Left lobe of liver (tissue), 2 donors: Measurements from ENCODE around the gene ZBED4. TPM values are rescaled to one million over a fixed set of nuclear protein-coding genes. Genes with fewer than 3 reads are reported as not detected.

Experiments
- ATAC-seq: fragments of 200-7000 bp; cut with Tn5 transposase; one replicate; pipeline ENCODE4 v1.9.1; 2020; ENCODE audit warnings: mild to moderate bottlenecking, moderate library complexity
- DNase-seq: peaks from one replicate; pipeline ENCODE4 v3.0.0-alpha.2; 2020; ENCODE audit warnings: low spot score
- total RNA-seq: library from RNA; stranded (reverse); gene quantifications from one replicate; pipeline ENCODE4 v1.2.1, GENCODE V29; 2021
- donor health status: DM: no; HTN: no; CAD: no; lungs with moderate emphysema.
- donor health status: DM: no; HTN: yes; CAD: no.

The ZBED4 gene
- total RNA-seq, 1 donor from 2014 or later, result 4.7 TPM

- no peak for DNase-seq
- peak; percentile 17 for ATAC-seq
Observed at GRCh38 chr22:49825944-49826602, 27.6 kb upstream of the ZBED4 start.

DNA sequence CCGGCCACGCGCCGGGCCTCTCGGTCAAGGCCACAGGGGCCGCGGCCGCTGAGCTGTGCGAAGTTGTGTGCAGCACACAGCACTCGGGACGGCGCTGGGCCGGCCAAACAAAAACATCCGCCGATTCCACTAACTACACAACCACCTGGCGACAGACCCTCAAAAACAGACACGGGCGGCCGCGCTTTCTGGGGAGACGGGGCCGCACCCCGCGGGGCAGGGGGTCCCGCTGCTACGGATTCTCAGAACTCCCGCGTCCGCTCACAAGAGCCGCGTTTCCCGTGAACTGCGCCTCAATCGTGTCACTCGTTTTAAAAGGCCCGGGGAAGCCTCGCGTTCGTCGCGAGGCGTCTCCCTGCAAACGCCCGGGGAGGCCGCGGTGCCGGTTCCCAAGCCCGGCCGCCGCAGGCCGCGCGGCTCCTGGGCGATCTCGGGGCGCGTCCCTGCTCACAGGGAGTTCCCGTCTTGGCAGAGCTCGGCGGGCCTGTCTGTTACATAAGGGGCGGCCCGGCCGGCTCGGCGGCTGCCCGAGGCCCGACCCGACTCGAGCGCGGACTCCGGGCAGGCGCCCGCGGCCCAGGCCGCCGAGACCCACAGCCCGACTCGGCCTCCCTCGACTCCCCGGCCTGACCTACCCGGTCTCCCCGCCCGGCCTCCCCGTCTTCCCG, 26.9 kb upstream of the ZBED4 start:
- DNase-seq, result peak; percentile 62
- ATAC-seq, result peak; percentile 67

DNA sequence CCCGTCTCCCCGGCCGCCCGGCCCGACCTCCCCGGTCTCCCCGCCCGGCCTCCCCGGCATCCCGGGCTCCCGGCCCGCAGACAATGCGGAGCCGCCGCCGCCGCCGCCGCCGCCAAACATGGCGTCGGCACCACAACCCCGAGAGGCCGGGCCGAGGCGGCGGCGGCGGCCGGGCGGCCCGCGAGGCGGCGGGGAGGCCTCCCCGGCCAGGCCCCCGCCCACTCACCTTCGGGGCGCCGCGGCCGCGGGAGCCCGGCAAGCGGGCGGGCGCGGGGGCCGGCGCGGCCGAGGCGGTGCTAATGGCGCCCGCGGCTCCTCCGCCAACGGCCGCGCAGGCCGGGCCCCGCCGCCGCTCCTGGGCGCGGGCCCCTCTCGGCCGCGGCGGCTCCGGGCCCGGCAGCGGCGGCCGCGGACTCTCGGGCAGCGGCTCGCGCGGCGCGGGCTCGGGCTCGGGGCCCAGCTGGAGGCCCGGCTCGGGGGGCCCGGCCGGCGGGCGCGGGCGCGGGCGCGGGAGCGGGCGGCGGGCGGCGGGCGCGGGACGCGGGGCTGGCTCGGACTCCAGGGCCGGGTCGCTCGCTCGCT, 26.3 kb upstream of the ZBED4 start:
- DNase-seq (no peak), ATAC-seq (peak; percentile 19)

DNA sequence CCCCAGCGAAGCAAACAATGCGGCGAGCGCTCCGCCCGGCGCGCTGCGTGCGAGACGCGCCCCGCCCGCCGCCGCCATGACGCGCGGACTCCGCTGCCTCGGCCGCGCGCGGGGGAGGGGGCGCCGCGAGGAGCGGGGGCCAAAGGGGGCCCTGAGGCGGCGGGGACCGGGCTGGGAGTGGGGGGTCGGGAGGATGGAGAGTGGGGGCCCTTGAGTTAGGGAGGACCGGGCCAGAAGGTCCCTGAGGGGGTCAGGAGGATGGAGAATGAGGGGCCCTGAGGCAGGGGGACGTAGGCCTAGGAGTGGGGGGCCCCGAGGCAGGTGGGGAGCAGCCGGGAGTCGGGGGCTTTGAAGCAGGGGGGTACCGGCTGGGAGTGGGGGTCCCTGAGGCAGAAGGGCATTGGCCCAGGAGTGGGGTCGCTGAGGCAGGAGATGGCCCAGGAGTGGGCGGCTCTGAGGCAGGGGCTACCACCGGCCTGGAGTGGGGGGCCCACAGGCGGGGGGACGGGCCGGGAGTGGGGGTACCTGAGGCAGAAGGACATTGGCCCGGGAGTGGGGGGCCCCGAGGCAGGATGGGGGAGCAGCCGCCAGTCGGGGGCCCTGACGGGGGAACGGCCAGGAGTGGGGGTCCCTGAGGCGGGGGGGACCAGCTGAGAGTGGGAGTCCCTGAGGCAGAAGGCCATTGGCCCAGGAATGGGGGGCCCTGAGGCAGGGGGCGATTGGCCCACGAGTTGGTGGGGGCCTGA, 25.6 kb upstream of the ZBED4 start, which contains the start of gene BRD1:
TSS of gene BRD1 (minus strand) at position 21 of the 746 bp plus-strand sequence. CDS start 3,556 bp downstream, outside the sequence.
- DNase-seq (peak; percentile 71), ATAC-seq (peak; percentile 81)

- DNase-seq (no peak), ATAC-seq (no peak)
Observed at GRCh38 chr22:49828599-49828965, 25.1 kb upstream of the ZBED4 start.

DNA sequence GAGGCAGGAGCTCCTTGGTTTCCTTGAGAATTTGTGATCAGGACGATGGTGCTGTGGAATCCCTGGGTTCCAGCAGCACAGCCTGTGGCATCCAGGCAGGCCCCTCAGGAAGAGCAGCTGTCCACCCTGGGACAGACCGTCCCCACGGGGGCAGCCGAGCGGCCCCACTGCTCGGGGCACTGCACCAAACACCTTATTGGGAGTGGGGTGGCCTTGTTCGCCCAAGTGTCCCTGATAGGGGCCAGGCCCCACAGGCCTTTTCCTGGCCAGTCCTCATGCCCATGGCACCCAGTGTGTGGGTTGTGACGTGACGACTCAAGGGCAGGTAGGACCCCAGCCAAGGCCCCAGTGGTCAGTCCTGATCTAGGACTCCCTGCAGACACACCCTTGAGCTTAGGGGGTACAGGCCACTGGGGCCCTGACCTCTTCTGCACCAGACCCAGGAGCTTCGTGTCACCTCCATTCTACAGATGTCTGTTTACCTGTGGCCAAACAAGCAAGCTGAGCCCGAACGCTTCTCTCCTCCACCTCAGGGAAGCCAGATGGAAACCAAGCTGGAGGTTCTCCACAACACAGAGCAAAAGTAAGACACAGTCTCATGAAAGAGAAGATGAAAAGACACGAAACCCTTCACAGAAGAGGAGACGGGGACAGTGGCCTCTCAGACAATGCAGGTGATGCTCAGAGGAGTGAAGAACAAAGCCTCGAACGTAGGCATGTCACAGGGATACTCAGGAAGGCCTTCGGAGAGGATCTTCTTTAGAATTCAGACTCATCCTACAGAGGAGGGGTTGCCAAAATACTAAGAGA, 24.4 kb upstream of the ZBED4 start:
- no peak for DNase-seq
- no peak for ATAC-seq

DNA sequence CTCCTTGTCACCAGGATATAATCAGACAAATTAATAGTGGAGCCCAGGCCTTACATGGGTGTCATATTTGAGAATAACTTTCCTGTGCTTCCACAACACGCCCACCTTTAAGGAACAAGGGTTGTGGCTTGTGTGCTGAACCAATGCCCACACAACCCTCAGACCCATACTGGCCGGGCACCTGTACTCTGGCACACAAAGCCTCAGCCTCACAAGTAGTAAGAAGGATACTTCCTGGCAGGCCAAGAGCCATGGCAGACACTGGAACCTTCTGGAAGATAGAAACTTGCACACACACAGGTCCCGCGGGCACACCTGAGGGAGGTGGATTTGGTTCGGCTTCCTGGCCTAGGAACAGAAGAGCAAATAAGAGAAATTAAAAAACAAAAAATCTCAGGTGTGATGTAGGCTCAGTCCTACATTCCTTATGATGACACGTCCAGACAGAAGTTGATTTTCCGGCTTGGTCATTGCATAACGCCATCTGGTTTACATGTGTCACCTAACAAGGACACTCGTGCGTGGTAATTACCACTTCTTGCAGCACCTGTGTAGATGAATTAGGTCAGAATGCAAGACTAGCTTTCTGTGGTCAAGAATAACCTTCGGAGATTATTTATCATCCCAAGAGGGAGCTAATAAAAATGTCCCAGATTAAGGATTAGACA, 20.2 kb upstream of the ZBED4 start:
- DNase-seq (no peak), ATAC-seq (no peak)

DNA sequence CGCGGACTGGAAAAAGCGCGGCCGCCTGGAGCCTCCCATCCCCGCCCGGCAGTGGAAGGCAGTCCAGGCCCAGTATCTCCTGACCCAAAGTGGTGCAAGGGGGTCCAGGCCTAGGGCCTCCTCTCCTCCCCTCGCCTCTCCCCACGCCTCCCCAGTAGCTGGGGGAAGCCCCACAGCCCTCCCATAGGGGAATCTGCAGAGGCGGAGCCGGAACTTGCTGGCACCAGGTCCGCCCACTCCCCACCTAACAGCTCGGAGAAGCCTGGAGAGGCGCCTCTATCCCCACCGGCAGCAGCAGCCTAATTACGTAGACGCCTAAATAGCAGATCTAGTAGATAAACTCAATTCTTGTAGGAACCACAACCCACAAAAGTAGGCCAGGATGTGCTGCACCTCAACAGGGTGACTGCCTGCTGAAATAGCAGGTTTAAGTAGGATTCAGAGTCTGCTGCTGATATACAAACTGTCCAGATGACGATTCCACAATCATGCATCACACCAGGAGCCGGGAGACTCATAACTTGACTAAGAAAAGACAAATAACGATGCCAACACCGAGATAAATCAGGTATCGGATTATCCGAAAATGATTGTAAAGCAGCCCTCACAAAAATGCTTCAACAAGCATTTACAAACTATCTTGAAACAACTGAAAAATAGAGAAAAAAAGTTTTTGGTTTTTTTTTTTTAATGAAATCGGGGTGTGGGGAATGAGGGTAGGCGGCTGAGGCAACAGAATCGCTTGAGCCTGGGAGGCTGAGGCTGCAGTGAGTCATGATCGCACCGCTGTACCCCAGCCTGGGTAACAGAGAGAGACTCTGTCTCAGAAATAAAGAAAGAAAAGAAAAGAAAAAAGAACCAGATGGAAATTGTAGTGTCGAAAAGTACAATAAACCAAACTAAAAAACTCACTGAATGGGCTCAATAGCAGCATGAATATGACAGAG, 14.6 kb upstream of the ZBED4 start:
- DNase-seq (no peak), ATAC-seq (no peak)

GRCh38 chr22:49845241-49845640, 8.4 kb upstream of the ZBED4 start:
- no peak for ATAC-seq
- DNase-seq, result no peak

DNA sequence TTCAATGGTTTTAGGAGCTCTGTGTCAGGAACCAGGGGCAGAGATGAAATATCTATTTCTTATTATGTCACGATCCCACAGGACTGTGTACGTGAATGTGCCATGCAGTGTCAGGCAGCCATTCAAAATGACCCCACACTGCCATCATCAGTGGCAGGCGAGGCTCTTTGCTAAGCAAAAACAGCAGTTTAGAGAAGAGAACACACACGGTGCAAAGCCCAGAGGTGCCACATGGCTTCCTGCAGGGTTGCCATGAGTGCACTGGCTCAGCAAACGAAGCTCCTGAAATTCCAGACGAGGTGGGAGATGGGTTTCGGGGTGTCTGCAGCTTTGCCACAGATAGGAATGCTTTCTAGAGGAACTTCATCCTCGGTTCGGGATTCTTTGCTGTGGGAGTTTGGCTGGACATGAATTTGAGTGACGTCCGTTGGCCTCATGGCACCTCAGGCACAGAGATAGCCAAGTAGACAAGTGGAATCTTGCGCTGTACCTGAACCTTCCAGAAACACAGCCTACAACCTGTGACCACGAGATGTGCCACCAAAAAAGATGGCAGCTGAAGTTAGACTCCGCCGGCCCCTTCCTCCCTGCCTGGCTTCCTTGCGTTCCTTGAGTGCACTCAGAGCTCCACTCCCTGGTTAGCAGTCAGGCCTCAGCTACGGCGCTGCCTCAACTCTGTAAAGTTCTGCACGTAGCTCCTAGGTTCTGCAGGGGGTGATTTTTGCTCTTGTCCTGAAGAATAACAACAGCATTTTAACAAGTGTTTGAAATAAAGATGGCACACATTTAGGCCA, 7.8 kb upstream of the ZBED4 start:
- no peak for ATAC-seq
- DNase-seq, result no peak

- ATAC-seq, result peak; percentile 21
- DNase-seq, result no peak
Observed at GRCh38 chr22:49847751-49848689, 5.6 kb upstream of the ZBED4 start.

DNA sequence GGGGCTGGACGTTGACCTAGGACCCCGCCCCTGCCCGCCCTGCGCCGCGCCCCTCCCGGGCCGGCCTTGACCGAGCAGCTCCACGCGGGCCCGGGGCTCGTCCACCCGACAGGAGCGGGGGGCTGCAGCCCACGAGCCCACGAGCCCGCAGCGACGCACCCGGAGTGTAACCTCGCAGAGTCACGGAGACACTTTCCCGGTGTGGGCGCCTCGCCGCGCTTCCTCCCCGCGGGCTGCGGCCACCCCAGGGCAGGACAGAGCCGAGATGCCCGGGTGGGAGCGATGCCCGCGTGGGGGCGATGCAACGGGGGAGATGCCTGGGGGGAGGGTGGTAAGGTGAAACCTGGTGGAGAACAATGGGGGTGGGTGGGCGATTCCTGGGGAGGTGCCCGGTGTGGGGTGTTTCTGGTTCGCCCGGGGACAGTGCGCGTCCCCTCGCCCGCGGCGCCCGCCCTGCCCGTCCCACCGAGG, 4.9 kb upstream of the ZBED4 start:
- DNase-seq (no peak), ATAC-seq (no peak)

GRCh38 chr22:49849161-49850020, 4.3 kb upstream of the ZBED4 start:
- no peak for DNase-seq
- ATAC-seq, result no peak

GRCh38 chr22:49850021-49850911, 3.4 kb upstream of the ZBED4 start:
- ATAC-seq (no peak), DNase-seq (no peak)
